GM23338 (cell line): ENCODE data around the gene GNG12.

Experiments
- CTCF ChIP-seq, 2 experiments: fragments of 200-600 bp in 1 of 2; sonication (generic) in 1 of 2; conservative IDR thresholded peaks; 2 replicates each; pipeline versions ENCODE4 v1.5.1 to v1.6.1; 2016 to 2017; ENCODE audit warnings: antibody characterized with exemption in 2 of 2, low read depth in 2 of 2, mild to moderate bottlenecking in 2 of 2, moderate library complexity in 1 of 2
- REST ChIP-seq: IDR thresholded peaks from one replicate; pipeline ENCODE4 v1.6.1; 2018; ENCODE audit warnings: antibody characterized with exemption; ENCODE audit not compliant: unreplicated experiment

GRCh38 chr1:67666636-67667035, 166.6 kb downstream of the GNG12 start:
- TF ChIP-seq CTCF (conservative IDR thresholded peaks at IDR 0.05; ENCODE audit: low read depth in 2 of 2) (no peak), REST (no peak)
